ENCODE data around the gene RASL12. TPM values are rescaled to one million over a fixed set of nuclear protein-coding genes. Genes with fewer than 3 reads are reported as not detected.
"Not testable (repeated sequence)": the region's sequence is repeated elsewhere in the genome, so short reads cannot be mapped to it uniquely, and the experiment has no call there.

The RASL12 gene
- total and polyA plus RNA-seq, 7 donors, result 2.5 to 6.3 (median 3.0) TPM

DNA sequence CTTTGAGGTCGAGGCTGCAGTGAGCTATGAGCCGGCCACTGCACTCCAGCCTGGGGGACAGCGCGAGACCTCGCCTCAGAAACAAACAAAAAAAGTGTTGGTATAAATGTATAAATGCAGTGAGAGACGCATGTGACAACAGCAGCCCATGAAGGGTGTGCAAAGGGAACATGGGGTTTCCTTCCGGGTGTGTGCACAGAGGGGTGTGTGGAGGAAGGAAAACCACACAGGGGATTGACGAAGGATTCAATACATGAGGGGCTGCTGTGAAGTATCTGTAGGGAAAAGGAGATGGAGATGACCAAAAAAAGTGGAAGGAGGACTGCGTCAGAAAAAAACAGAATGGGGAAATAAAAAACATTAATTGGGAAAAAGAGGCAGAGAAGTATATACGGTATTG, 39.5 kb downstream of the RASL12 start:
- DNase-seq, result no peak
- H3K27me3 ChIP-seq (ENCODE audit: insufficient read depth in 3 of 3, low read length in 2 of 3), result no peaks in the 10 kb centered on the region
- H3K36me3 ChIP-seq (ENCODE audit: insufficient read depth in 1 of 2, low read depth in 1 of 2), result peaks cover 4 to 38% of the 10 kb centered on the region in 2 donors
- no peaks in the 10 kb centered on the region for H3K9me3 ChIP-seq
- H3K4me3 ChIP-seq, result peak overlapping the region; percentile 95
- no peak overlapping the region for H3K27ac ChIP-seq
- 52 to 58% (median 53%) methylated on average over 10 of the region's 10 CpGs for WGBS, 3 donors
- H3K4me1 ChIP-seq, result peaks cover 9% of the 10 kb centered on the region
- TF ChIP-seq, protein P1, sequence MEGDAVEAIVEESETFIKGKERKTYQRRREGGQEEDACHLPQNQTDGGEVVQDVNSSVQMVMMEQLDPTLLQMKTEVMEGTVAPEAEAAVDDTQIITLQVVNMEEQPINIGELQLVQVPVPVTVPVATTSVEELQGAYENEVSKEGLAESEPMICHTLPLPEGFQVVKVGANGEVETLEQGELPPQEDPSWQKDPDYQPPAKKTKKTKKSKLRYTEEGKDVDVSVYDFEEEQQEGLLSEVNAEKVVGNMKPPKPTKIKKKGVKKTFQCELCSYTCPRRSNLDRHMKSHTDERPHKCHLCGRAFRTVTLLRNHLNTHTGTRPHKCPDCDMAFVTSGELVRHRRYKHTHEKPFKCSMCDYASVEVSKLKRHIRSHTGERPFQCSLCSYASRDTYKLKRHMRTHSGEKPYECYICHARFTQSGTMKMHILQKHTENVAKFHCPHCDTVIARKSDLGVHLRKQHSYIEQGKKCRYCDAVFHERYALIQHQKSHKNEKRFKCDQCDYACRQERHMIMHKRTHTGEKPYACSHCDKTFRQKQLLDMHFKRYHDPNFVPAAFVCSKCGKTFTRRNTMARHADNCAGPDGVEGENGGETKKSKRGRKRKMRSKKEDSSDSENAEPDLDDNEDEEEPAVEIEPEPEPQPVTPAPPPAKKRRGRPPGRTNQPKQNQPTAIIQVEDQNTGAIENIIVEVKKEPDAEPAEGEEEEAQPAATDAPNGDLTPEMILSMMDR (IDR thresholded peaks at IDR 0.05), result no peak
- intact Hi-C loops (cut with DNase I), result loop anchor here in 1 of 2 donors (10.0 kb wide), 1 partner anchor 156 kb away; the partner anchor contains the start of gene CLPX
- no peak for ATAC-seq

DNA sequence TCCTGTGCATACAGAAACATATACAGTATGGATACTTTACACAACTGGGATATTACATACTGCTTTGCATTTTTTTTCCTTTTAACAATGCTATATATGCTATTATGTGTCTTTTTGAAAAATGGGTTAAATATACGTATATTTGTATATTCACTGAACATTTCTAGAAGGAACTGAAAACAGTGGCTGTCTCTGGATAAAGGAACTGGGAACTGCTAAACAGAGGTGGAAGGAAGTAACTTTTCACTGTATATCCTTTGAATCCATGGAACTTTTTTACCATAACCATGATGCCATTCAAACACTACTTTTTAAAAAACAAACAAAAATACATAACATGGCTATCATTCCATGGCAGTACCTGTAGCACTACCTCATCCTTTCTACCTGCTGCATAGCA, 40.2 kb downstream of the RASL12 start:
- WGBS, 3 donors, result 76 to 85% (median 79%) methylated on average over 1 of the region's 1 CpG
- TF ChIP-seq, protein P1 (IDR thresholded peaks at IDR 0.05), result no peak
- ATAC-seq (no peak), DNase-seq (no peak)
- Histone ChIP-seq H3K27me3 (ENCODE audit: insufficient read depth in 3 of 3, low read length in 2 of 3) (no peaks in the 10 kb centered on the region), H3K4me1 (peaks cover 9% of the 10 kb centered on the region), H3K27ac (no peak overlapping the region), H3K4me3 (peak overlapping the region; percentile 95), H3K36me3 (ENCODE audit: insufficient read depth in 1 of 2, low read depth in 1 of 2) (peaks cover 4 to 44% of the 10 kb centered on the region in 2 donors), H3K9me3 (no peaks in the 10 kb centered on the region)
- intact Hi-C loops (cut with DNase I), result loop anchor here in 1 of 2 donors (10.0 kb wide), 1 partner anchor 157 kb away; the partner anchor contains the start of gene CLPX

DNA sequence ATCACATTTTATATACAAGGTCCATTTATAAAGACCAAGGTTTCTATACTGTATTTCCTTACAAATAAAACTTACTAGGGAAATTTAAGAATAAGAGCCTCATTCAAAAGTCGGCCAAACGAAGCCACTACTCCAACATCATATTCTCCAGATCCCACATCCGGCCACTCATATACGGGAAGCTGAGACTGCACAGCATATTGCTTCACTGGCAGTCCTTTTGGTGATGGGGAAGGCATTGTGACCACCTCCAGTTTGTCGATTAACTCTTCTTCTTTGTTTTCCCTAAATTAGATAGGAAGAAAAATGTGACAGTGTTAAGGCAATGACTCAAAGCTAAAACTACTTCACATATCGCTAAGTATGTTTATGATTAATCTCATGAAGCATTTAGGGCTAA, 41.0 kb downstream of the RASL12 start:
- peaks cover 16% of the 10 kb centered on the region for H3K4me1 ChIP-seq
- H3K9me3 ChIP-seq, result no peaks in the 10 kb centered on the region
- TF ChIP-seq, protein P1 (IDR thresholded peaks at IDR 0.05), result no peak
- H3K4me3 ChIP-seq, result no peak overlapping the region
- no peak for ATAC-seq
- no peak overlapping the region for H3K27ac ChIP-seq
- H3K36me3 ChIP-seq (ENCODE audit: insufficient read depth in 1 of 2, low read depth in 1 of 2), result peaks cover 4 to 44% of the 10 kb centered on the region in 2 donors
- 84 to 93% (median 86%) methylated on average over 6 of the region's 6 CpGs for WGBS, 3 donors
- H3K27me3 ChIP-seq (ENCODE audit: insufficient read depth in 3 of 3, low read length in 2 of 3), result no peaks in the 10 kb centered on the region
- intact Hi-C loops (cut with DNase I), result loop anchor here in 1 of 2 donors (10.0 kb wide), 1 partner anchor 158 kb away; the partner anchor contains the start of gene CLPX
- no peak for DNase-seq

DNA sequence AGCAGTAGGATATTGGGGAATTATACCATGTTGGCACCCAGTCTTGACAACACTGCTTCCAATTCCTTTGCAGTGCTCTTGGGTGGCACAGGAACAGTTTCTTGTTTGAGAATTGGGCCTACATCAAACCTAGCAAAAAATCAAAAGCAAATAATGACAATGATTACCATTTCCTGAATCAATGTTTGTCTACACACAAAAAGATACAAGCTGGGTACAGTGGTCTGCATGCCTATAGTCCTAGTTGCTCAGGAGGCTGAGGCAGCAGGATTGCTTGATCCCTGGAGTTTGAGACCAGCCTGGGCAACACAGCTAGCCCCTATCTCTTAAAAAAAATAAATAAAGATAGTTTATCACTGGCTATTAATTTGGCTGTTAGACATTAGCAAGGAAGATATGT, 46.3 kb downstream of the RASL12 start:
- no peak overlapping the region for H3K4me3 ChIP-seq
- no peaks in the 10 kb centered on the region for H3K9me3 ChIP-seq
- H3K27ac ChIP-seq, result no peak overlapping the region
- H3K27me3 ChIP-seq (ENCODE audit: insufficient read depth in 3 of 3, low read length in 2 of 3), result no peaks in the 10 kb centered on the region
- ATAC-seq (no peak), DNase-seq (no peak)
- TF ChIP-seq, protein P1 (IDR thresholded peaks at IDR 0.05), result no peak
- peaks cover 11% of the 10 kb centered on the region for H3K4me1 ChIP-seq
- peaks cover 4 to 91% of the 10 kb centered on the region in 2 donors for H3K36me3 ChIP-seq (ENCODE audit: insufficient read depth in 1 of 2, low read depth in 1 of 2)
- intact Hi-C loops (cut with DNase I), result loop anchor here in 1 of 2 donors (10.0 kb wide), 1 partner anchor 163 kb away; the partner anchor contains the start of gene CLPX

DNA sequence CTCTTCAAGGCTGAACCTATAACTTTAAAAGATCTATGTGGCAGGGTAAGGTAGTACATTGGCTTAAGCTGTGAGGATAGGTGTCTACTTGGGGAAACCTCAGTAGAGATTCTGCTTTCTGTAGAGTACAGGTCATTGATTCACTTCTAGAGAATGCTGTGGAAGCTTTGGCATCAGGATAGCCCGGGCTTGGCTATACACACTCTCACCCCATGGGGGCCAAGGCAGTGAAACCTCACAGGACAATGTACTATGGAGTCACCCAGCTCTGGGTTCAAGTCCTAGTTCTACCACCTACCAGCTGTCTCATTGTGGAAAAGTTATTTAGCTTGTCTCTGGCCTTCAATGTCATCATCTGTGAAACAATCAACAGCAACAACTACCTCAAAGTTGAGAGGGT, 47.4 kb downstream of the RASL12 start:
- intact Hi-C loops (cut with DNase I), result loop anchor here in 1 of 2 donors (10.0 kb wide), 1 partner anchor 164 kb away; the partner anchor contains the start of gene CLPX
- DNase-seq, result no peak
- Histone ChIP-seq H3K9me3 (no peaks in the 10 kb centered on the region), H3K27ac (no peak overlapping the region), H3K4me1 (peaks cover 11% of the 10 kb centered on the region), H3K4me3 (no peak overlapping the region), H3K27me3 (ENCODE audit: insufficient read depth in 3 of 3, low read length in 2 of 3) (no peaks in the 10 kb centered on the region), H3K36me3 (ENCODE audit: insufficient read depth in 1 of 2, low read depth in 1 of 2) (peaks cover 0 to 91% of the 10 kb centered on the region in 2 donors)
- TF ChIP-seq, protein P1 (IDR thresholded peaks at IDR 0.05), result no peak
- ATAC-seq, result peak in 1 of 4 donors; percentile 30
- 86 to 97% (median 88%) methylated on average over 1 of the region's 1 CpG for WGBS, 3 donors

DNA sequence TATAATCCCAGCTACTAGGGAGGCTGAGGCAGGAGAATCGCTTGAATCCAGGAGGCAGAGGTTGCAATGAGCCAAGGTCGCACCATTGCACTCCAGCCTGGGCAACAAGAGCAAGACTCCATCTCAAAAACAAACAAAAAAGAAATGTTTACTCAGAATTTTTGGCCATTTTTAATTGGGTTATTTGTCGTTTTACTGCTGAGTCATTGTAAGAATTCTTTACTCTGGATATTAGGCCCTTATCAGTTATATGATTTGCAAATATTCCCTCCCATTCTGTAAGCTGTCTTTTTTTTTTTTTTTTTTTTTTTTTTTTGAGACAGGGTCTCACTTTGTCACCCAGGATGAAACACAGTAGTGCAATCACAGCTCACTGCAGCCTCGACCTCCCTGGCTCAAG, 56.6 kb downstream of the RASL12 start:
- peaks cover 0 to 81% of the 10 kb centered on the region in 2 donors for H3K36me3 ChIP-seq (ENCODE audit: insufficient read depth in 1 of 2, low read depth in 1 of 2)
- not testable (repeated sequence) for H3K4me1 ChIP-seq; H3K27me3 ChIP-seq (ENCODE audit: insufficient read depth in 3 of 3, low read length in 2 of 3); ATAC-seq; H3K27ac ChIP-seq; H3K4me3 ChIP-seq; H3K9me3 ChIP-seq; DNase-seq
- WGBS, 3 donors, result 78 to 95% (median 93%) methylated on average over 4 of the region's 4 CpGs
- intact Hi-C loops (cut with DNase I), result loop anchor here in 1 of 2 donors (10.0 kb wide), 1 partner anchor 1474 kb away; no protein-coding TSS in a partner anchor

All from psoas muscle (tissue), 8 donors.